ENCODE data around the gene QSOX1. TPM values are rescaled to one million over a fixed set of nuclear protein-coding genes. Genes with fewer than 3 reads are reported as not detected.
"Not testable (repeated sequence)": the region's sequence is repeated elsewhere in the genome, so short reads cannot be mapped to it uniquely, and the experiment has no call there.

Gene QSOX1
- total RNA-seq, 1 experiment from 2014 or later = 569 TPM

DNA sequence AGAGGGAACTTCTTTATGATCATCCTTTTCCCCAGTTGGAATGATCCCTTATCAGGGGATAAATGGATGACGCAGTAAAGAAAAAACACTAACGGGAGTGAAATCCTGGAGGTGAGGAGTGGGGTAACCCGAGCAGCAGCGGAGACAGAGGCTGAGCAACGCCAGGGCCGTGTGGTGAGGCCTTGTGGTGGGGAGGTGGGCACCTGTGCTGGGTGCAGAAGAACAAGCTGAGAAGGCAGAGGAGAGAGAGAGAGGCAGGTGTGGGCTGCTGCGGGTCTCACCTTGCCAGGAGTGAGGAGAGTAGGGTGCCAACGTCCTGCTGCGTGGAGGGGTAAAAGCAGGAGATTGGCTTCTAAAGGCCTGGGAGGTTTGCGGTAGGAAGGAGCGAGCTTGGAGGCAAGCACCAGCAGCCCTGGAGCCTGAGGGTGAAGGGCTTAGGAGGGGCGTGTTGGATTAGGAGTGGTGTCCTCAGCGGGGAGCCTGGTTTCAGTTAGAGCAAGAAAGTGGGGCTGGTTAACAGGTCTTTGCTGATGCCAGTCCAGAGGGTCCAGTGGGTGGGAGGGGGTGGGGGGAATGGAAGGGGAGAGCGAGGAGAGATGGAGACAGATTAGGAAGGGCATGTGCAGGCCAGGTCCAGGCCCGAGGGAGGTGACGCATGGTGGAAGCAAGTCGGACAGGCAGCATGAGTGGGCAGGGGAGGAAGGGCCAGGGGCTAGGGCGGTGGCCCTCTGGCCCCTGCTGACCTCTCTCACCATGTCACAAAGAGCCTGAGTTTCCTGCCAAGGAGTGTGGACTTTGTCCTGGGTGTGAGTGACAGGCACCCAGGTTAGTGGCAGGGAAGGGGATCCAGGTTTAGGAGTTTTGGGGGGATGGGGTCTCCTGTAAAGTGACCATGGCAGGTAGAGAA is 38.7 kb downstream of the QSOX1 start:
- Histone ChIP-seq H3K9me3 (no peaks in the 10 kb centered on the region), H3K27me3 (no peaks in the 10 kb centered on the region), H3K36me3 (peaks cover 54% of the 10 kb centered on the region), H3K4me3 (no peak overlapping the region)
- DNase-seq = no peak

DNA sequence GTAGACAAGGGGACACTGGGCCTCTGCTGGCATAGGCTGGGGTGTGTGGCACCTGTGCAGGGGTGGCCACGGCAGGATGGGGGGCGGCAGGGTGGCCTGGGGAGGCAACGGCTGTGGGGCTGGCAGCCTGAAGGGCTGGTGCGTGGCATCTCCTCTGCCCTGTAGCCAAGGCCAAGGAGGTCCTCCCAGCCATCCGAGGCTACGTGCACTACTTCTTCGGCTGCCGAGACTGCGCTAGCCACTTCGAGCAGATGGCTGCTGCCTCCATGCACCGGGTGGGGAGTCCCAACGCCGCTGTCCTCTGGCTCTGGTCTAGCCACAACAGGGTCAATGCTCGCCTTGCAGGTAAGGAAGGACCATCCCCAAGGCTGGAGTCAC is 39.4 kb downstream of the QSOX1 start:
- Histone ChIP-seq H3K9me3 (no peaks in the 10 kb centered on the region), H3K27me3 (no peaks in the 10 kb centered on the region), H3K4me3 (no peak overlapping the region), H3K36me3 (peaks cover 50% of the 10 kb centered on the region)
- no peak for DNase-seq

- Histone ChIP-seq H3K36me3 (peaks cover 47% of the 10 kb centered on the region), H3K9me3 (no peaks in the 10 kb centered on the region), H3K4me3 (no peak overlapping the region), H3K27me3 (no peaks in the 10 kb centered on the region)
- no peak for DNase-seq
These were observed 40.0 kb downstream of the QSOX1 start for GRCh38 chr1:180194546-180195207.

DNA sequence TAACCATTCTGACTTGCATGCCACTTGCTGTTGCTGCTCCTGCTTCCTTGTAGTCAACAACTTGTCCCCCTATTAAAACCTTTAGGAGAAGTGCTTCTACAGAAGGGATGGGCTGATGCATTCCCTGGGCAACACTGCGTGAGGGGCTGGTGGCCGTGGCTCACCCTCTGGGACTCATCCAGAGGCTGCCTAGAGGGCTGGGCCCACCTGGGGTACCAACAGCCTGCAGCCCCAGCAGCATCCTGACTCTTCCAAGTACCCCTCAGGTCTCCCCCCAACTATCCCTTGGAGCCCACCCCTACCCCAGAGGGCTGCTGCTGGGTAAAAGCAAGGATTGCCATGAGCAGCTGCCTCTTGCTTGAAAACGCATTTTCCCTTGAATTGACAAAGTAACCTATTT is 40.7 kb downstream of the QSOX1 start:
- H3K4me3 ChIP-seq = no peak overlapping the region
- H3K36me3 ChIP-seq = peaks cover 40% of the 10 kb centered on the region
- no peaks in the 10 kb centered on the region for H3K9me3 ChIP-seq
- H3K27me3 ChIP-seq = no peaks in the 10 kb centered on the region
- no peak for DNase-seq

DNA sequence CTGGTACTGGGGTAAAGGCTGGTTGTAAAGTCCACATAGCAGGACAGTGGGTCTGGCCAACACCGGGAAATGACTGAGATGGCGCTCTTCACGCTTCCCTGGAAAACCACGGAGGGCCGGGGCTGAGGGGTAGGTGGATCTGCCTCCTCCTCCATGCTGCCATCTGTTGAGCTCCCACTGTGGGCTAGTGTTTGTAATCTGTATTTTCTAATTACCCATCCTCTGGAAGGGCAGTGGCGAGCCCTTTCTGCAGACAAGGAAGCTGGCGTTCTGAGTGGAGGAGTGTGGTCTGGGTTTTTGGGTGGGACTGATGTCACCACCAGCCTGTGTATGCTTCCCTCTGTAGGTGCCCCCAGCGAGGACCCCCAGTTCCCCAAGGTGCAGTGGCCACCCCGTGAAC is 41.2 kb downstream of the QSOX1 start:
- H3K4me3 ChIP-seq = no peak overlapping the region
- peaks cover 35% of the 10 kb centered on the region for H3K36me3 ChIP-seq
- DNase-seq = no peak
- no peaks in the 10 kb centered on the region for H3K27me3 ChIP-seq
- no peaks in the 10 kb centered on the region for H3K9me3 ChIP-seq

GRCh38 chr1:180196436-180197003 is 41.9 kb downstream of the QSOX1 start:
- DNase-seq = no peak
- H3K36me3 ChIP-seq = peaks cover 29% of the 10 kb centered on the region
- no peaks in the 10 kb centered on the region for H3K27me3 ChIP-seq
- no peaks in the 10 kb centered on the region for H3K9me3 ChIP-seq
- no peak overlapping the region for H3K4me3 ChIP-seq

DNA sequence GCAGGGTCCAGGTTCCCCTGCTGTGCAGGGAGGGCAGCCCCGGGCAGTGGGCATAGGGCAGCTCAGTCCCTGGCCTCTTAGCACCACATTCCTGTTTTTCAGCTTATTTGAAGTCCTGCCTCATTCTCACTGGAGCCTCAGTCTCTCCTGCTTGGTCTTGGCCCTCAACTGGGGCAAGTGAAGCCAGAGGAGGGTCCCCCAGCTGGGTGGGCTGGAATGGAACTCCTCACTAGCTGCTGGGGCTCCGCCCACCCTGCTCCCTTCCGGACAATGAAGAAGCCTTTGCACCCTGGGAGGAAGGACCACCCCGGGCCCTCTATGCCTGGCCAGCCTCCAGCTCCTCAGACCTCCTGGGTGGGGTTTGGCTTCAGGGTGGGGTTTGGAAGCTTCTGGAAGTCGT is 42.6 kb downstream of the QSOX1 start:
- peaks cover 24% of the 10 kb centered on the region for H3K36me3 ChIP-seq
- H3K4me3 ChIP-seq = no peak overlapping the region
- H3K27me3 ChIP-seq = no peaks in the 10 kb centered on the region
- DNase-seq = no peak
- no peaks in the 10 kb centered on the region for H3K9me3 ChIP-seq

- DNase-seq = no peak
- H3K36me3 ChIP-seq = peaks cover 24% of the 10 kb centered on the region
- H3K27me3 ChIP-seq = no peaks in the 10 kb centered on the region
- no peak overlapping the region for H3K4me3 ChIP-seq
- H3K9me3 ChIP-seq = no peaks in the 10 kb centered on the region
These were observed 43.5 kb downstream of the QSOX1 start for GRCh38 chr1:180198196-180198595.

DNA sequence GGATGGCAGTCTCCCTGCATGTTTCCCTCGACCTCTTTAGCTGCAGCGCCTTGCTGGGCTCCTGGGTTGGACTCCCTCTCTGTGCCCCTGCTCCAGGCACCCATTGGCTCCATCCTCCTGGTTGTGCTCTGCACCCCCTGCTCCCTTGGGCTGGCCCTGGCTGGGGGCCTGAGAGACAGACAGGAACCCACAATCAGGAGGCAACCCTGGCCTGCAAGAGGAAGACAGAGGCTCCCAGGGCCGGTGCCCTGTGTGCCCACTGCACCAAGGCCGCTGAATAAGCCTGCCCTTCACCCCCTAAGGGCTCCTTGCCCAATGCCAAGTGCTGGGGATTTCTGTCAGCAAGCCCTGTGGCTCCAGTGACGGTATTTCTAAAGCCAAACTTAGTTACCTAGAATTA is 43.9 kb downstream of the QSOX1 start:
- peaks cover 24% of the 10 kb centered on the region for H3K36me3 ChIP-seq
- H3K27me3 ChIP-seq = no peaks in the 10 kb centered on the region
- DNase-seq = no peak
- H3K4me3 ChIP-seq = no peak overlapping the region
- H3K9me3 ChIP-seq = no peaks in the 10 kb centered on the region

DNA sequence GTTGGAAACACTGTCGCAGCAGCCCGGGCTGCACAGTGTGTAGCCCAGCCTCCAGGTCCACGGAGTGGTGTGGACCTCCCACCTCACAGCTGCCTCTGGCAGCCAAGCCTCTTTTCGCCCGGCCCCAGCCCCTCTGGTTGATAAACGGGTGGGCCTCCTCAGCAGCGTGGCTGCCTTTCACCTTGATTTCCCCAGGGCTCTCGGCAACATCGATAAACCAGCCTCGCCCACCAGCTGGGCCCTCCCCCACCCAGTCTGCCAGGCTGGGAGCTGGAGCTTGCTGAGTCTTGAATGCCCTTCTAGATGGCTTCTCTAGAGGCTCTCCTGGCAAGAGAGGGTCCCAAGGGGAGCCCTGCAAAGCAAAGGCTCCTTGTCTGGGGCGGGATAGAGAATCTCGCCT is 44.3 kb downstream of the QSOX1 start:
- Histone ChIP-seq H3K4me3 (no peak overlapping the region), H3K9me3 (no peaks in the 10 kb centered on the region), H3K27me3 (no peaks in the 10 kb centered on the region), H3K36me3 (peaks cover 24% of the 10 kb centered on the region)
- no peak for DNase-seq

GRCh38 chr1:180201451-180202200 is 47.0 kb downstream of the QSOX1 start:
- H3K4me3 ChIP-seq = no peak overlapping the region
- no peaks in the 10 kb centered on the region for H3K27me3 ChIP-seq
- peaks cover 11% of the 10 kb centered on the region for H3K36me3 ChIP-seq
- DNase-seq = no peak
- H3K9me3 ChIP-seq = no peaks in the 10 kb centered on the region

DNA sequence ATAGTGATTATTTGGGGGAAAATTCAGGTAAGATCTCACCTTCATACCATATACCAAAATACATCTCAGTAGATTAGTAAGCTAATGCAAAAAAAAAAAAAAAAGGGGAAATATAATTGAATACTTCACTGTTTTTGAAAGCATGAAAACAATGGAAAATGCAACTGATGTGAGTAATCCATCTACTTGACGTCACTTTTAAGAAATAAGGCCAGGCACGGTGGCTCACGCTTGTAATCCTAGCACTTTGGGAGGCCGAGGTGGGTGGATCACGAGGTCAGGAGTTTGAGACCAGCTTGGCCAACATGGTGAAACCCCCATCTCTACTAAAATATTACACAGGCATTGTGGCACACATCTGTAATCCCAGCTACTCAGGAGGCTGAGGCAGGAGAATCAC is 47.9 kb downstream of the QSOX1 start:
- not testable (repeated sequence) for H3K36me3 ChIP-seq, H3K27me3 ChIP-seq, H3K4me3 ChIP-seq, H3K9me3 ChIP-seq, DNase-seq

DNA sequence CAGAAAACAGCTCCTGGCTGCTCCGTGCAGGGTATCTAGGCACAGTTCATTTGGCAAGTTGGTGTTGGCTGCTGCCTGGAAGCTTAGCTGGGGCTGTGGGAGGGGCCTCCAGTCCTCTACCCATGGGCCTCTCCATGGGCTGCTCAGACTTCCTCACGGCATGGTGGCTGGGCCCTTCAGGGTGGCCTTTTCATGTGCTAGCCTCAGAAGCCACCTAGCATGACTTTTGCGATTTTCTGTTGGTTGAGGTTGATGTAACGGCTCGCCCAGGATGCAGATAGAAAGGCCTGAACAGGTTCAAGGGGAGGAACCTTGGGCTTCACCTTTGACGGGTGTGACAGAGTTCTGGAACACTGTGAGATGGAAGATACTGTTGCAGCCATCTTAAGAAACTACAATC is 49.6 kb downstream of the QSOX1 start:
- H3K36me3 ChIP-seq = no peaks in the 10 kb centered on the region; the same call in 1 of the 2 replicates
- H3K9me3 ChIP-seq = no peaks in the 10 kb centered on the region
- no peak for DNase-seq
- H3K4me3 ChIP-seq = no peak overlapping the region
- H3K27me3 ChIP-seq = no peaks in the 10 kb centered on the region

DNA sequence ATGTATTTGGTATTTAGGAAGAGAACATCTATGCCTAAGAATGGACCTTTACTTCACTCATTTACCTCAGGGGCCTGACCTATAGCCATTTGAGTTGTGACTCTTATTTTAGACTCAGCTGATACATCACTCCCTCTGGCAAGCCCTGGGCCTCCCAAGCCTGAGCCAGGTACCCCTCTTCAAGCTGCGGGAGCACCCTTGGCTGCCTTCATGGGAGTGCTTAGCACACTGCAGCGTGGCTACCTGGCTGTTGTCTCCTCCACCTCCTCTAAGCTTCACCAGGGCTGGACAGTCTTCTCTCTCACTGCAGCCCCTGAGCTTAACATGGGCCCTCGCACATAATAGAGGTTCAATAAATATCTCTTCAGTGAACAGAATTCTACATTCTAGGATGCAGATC is 51.9 kb downstream of the QSOX1 start:
- Histone ChIP-seq H3K9me3 (no peaks in the 10 kb centered on the region), H3K27me3 (no peaks in the 10 kb centered on the region), H3K36me3 (no peaks in the 10 kb centered on the region), H3K4me3 (no peak overlapping the region)
- DNase-seq = no peak

GRCh38 chr1:180208264-180208663 is 53.6 kb downstream of the QSOX1 start:
- Histone ChIP-seq H3K36me3 (no peaks in the 10 kb centered on the region), H3K27me3 (no peaks in the 10 kb centered on the region), H3K9me3 (no peaks in the 10 kb centered on the region), H3K4me3 (no peak overlapping the region)
- DNase-seq = no peak

GRCh38 chr1:180210008-180210620 is 55.4 kb downstream of the QSOX1 start:
- no peak for DNase-seq
- H3K4me3 ChIP-seq = no peak overlapping the region
- no peaks in the 10 kb centered on the region for H3K36me3 ChIP-seq
- no peaks in the 10 kb centered on the region for H3K27me3 ChIP-seq
- no peaks in the 10 kb centered on the region for H3K9me3 ChIP-seq

Measured in MG63 (cell line).